ENCODE measurements around the gene ZNF222. TPM values are rescaled to one million over a fixed set of nuclear protein-coding genes. Genes with fewer than 3 reads are reported as not detected.

ZNF222 gene
- total and polyA plus RNA-seq, 4 donors = 2.5 to 5.9 (median 4.0) TPM

GRCh38 chr19:44005973-44006372, 19.2 kb upstream of the ZNF222 start:
- Histone ChIP-seq H3K9me3 (ENCODE audit: control insufficient read depth in 4 of 4, insufficient read depth in 3 of 4, low read length in 3 of 4) (peaks cover 10 to 35% (median 32%) of the 10 kb centered on the region in 4 donors), H3K4me3 (no peak overlapping the region), H3K36me3 (ENCODE audit: control insufficient read depth in 4 of 4, insufficient read depth in 4 of 4, low read length in 4 of 4) (peaks cover 27 to 47% (median 41%) of the 10 kb centered on the region in 4 donors), H3K4me1 (ENCODE audit: control insufficient read depth in 5 of 5, insufficient read depth in 5 of 5, low read length in 5 of 5) (peaks cover 0 to 9% (median 6%) of the 10 kb centered on the region in 5 donors), H3K27me3 (ENCODE audit: control insufficient read depth in 3 of 3, insufficient read depth in 3 of 3, low read length in 2 of 3) (no peaks in the 10 kb centered on the region), H3K9ac (ENCODE audit: insufficient read depth in 1 of 2, low read length in 2 of 2) (no peak overlapping the region), H3K27ac (ENCODE audit: low read depth in 1 of 2, low read length in 1 of 2) (no peak overlapping the region)
- ATAC-seq (ENCODE audit: insufficient read depth, low FRiP score) (no peak), DNase-seq (no peak)
- WGBS, 2 donors = 32 to 74% methylated on average over 1 of the region's 1 CpG
- TF ChIP-seq CTCF (IDR thresholded peaks at IDR 0.05; ENCODE audit: control extremely low read depth, extremely low read depth) = no peak

- Histone ChIP-seq H3K9me3 (ENCODE audit: control insufficient read depth in 4 of 4, insufficient read depth in 3 of 4, low read length in 3 of 4) (peaks cover 13 to 43% (median 40%) of the 10 kb centered on the region in 4 donors), H3K9ac (ENCODE audit: insufficient read depth in 1 of 2, low read length in 2 of 2) (no peak overlapping the region), H3K27me3 (ENCODE audit: control insufficient read depth in 3 of 3, insufficient read depth in 3 of 3, low read length in 2 of 3) (no peaks in the 10 kb centered on the region), H3K4me3 (no peak overlapping the region), H3K27ac (ENCODE audit: low read depth in 1 of 2, low read length in 1 of 2) (no peak overlapping the region), H3K36me3 (ENCODE audit: control insufficient read depth in 4 of 4, insufficient read depth in 4 of 4, low read length in 4 of 4) (peaks cover 30 to 62% (median 51%) of the 10 kb centered on the region in 4 donors), H3K4me1 (ENCODE audit: control insufficient read depth in 5 of 5, insufficient read depth in 5 of 5, low read length in 5 of 5) (peaks cover 0 to 6% (median 5%) of the 10 kb centered on the region in 5 donors)
- DNase-seq (no peak), ATAC-seq (ENCODE audit: insufficient read depth, low FRiP score) (no peak)
- no peak for TF ChIP-seq CTCF (IDR thresholded peaks at IDR 0.05; ENCODE audit: control extremely low read depth, extremely low read depth)
- 96 to 99% methylated on average over 6 of the region's 6 CpGs for WGBS, 2 donors
Observed at GRCh38 chr19:44007473-44007872, 17.7 kb upstream of the ZNF222 start.

- Histone ChIP-seq H3K9me3 (ENCODE audit: control insufficient read depth in 4 of 4, insufficient read depth in 3 of 4, low read length in 3 of 4) (peaks cover 13 to 51% (median 41%) of the 10 kb centered on the region in 4 donors), H3K9ac (ENCODE audit: insufficient read depth in 1 of 2, low read length in 2 of 2) (no peak overlapping the region), H3K36me3 (ENCODE audit: control insufficient read depth in 4 of 4, insufficient read depth in 4 of 4, low read length in 4 of 4) (peaks cover 30 to 62% (median 51%) of the 10 kb centered on the region in 4 donors), H3K27ac (ENCODE audit: low read depth in 1 of 2, low read length in 1 of 2) (no peak overlapping the region), H3K27me3 (ENCODE audit: control insufficient read depth in 3 of 3, insufficient read depth in 3 of 3, low read length in 2 of 3) (no peaks in the 10 kb centered on the region), H3K4me3 (no peak overlapping the region), H3K4me1 (ENCODE audit: control insufficient read depth in 5 of 5, insufficient read depth in 5 of 5, low read length in 5 of 5) (no peaks in the 10 kb centered on the region)
- 97 to 98% methylated on average over 5 of the region's 5 CpGs for WGBS, 2 donors
- TF ChIP-seq CTCF (IDR thresholded peaks at IDR 0.05; ENCODE audit: control extremely low read depth, extremely low read depth) = no peak
- DNase-seq (no peak), ATAC-seq (ENCODE audit: insufficient read depth, low FRiP score) (no peak)
Observed at GRCh38 chr19:44010468-44010867, 14.7 kb upstream of the ZNF222 start.

- ATAC-seq (ENCODE audit: insufficient read depth, low FRiP score) (no peak), DNase-seq (no peak)
- Histone ChIP-seq H3K9ac (ENCODE audit: insufficient read depth in 1 of 2, low read length in 2 of 2) (no peak overlapping the region), H3K27ac (ENCODE audit: low read depth in 1 of 2, low read length in 1 of 2) (no peak overlapping the region), H3K4me1 (ENCODE audit: control insufficient read depth in 5 of 5, insufficient read depth in 5 of 5, low read length in 5 of 5) (no peaks in the 10 kb centered on the region), H3K4me3 (no peak overlapping the region), H3K9me3 (ENCODE audit: control insufficient read depth in 4 of 4, insufficient read depth in 3 of 4, low read length in 3 of 4) (peaks cover 2 to 7% (median 3%) of the 10 kb centered on the region in 4 donors), H3K27me3 (ENCODE audit: control insufficient read depth in 3 of 3, insufficient read depth in 3 of 3, low read length in 2 of 3) (no peaks in the 10 kb centered on the region), H3K36me3 (ENCODE audit: control insufficient read depth in 4 of 4, insufficient read depth in 4 of 4, low read length in 4 of 4) (no peaks in the 10 kb centered on the region)
- no peak for TF ChIP-seq CTCF (IDR thresholded peaks at IDR 0.05; ENCODE audit: control extremely low read depth, extremely low read depth)
- 45 to 72% methylated on average over 2 of the region's 2 CpGs for WGBS, 2 donors
Observed at GRCh38 chr19:44019498-44019897, 5.7 kb upstream of the ZNF222 start.
